ENCODE measurements around the gene FAM81B.

The FAM81B gene

GRCh38 chr5:95454536-95454935, 63.4 kb downstream of the FAM81B start:
- Histone ChIP-seq H3K4me1 (no peaks in the 10 kb centered on the region), H3K4me3 (ENCODE audit: low read depth, low read length) (no peak overlapping the region), H3K36me3 (no peaks in the 10 kb centered on the region), H3K27me3 (no peaks in the 10 kb centered on the region), H3K9me3 (no peaks in the 10 kb centered on the region)
- no peak for TF ChIP-seq CTCF (IDR thresholded peaks at IDR 0.05; ENCODE audit: low read depth, low read length)
- no peak for DNase-seq

GRCh38 chr5:95460665-95461064, 69.5 kb downstream of the FAM81B start:
- no peaks in the 10 kb centered on the region for H3K4me1 ChIP-seq
- no peak overlapping the region for H3K4me3 ChIP-seq (ENCODE audit: low read depth, low read length)
- no peak for TF ChIP-seq CTCF (IDR thresholded peaks at IDR 0.05; ENCODE audit: low read depth, low read length)
- H3K9me3 ChIP-seq = no peaks in the 10 kb centered on the region
- no peak for DNase-seq
- H3K36me3 ChIP-seq = peaks cover 25% of the 10 kb centered on the region
- H3K27me3 ChIP-seq = no peaks in the 10 kb centered on the region

GRCh38 chr5:95471487-95471886, 80.3 kb downstream of the FAM81B start:
- Histone ChIP-seq H3K9me3 (no peaks in the 10 kb centered on the region), H3K4me3 (ENCODE audit: low read depth, low read length) (no peak overlapping the region), H3K4me1 (no peaks in the 10 kb centered on the region), H3K36me3 (peaks cover 28% of the 10 kb centered on the region), H3K27me3 (no peaks in the 10 kb centered on the region)
- no peak for DNase-seq
- no peak for TF ChIP-seq CTCF (IDR thresholded peaks at IDR 0.05; ENCODE audit: low read depth, low read length)

- Histone ChIP-seq H3K36me3 (peaks cover 30% of the 10 kb centered on the region), H3K4me3 (ENCODE audit: low read depth, low read length) (no peak overlapping the region), H3K9me3 (no peaks in the 10 kb centered on the region), H3K27me3 (no peaks in the 10 kb centered on the region), H3K4me1 (no peaks in the 10 kb centered on the region)
- no peak for DNase-seq
- no peak for TF ChIP-seq CTCF (IDR thresholded peaks at IDR 0.05; ENCODE audit: low read depth, low read length)
Observed at GRCh38 chr5:95471942-95472341, 80.8 kb downstream of the FAM81B start.

GRCh38 chr5:95484421-95484820, 93.3 kb downstream of the FAM81B start:
- DNase-seq = no peak
- Histone ChIP-seq H3K27me3 (no peaks in the 10 kb centered on the region), H3K36me3 (peaks cover 61% of the 10 kb centered on the region), H3K9me3 (no peaks in the 10 kb centered on the region), H3K4me1 (no peaks in the 10 kb centered on the region), H3K4me3 (ENCODE audit: low read depth, low read length) (no peak overlapping the region)
- no peak for TF ChIP-seq CTCF (IDR thresholded peaks at IDR 0.05; ENCODE audit: low read depth, low read length)

- no peak for DNase-seq
- Histone ChIP-seq H3K9me3 (no peaks in the 10 kb centered on the region), H3K36me3 (peaks cover 62% of the 10 kb centered on the region), H3K4me1 (no peaks in the 10 kb centered on the region), H3K27me3 (no peaks in the 10 kb centered on the region), H3K4me3 (ENCODE audit: low read depth, low read length) (no peak overlapping the region)
- no peak for TF ChIP-seq CTCF (IDR thresholded peaks at IDR 0.05; ENCODE audit: low read depth, low read length)
Observed at GRCh38 chr5:95486191-95486590, 95.0 kb downstream of the FAM81B start.
